GM18508 (cell line): ENCODE data around the gene CDK17.
"Not testable (repeated sequence)": the region's sequence is repeated elsewhere in the genome, so short reads cannot be mapped to it uniquely, and the experiment has no call there.

Experiments used
- ATAC-seq: cut with Tn5 transposase; IDR thresholded peaks from one replicate; pipeline ENCODE4 v1.9.1; 2021; ENCODE audit warnings: moderate number of reproducible peaks; ENCODE audit not compliant: insufficient read depth, unreplicated experiment

The CDK17 gene

DNA sequence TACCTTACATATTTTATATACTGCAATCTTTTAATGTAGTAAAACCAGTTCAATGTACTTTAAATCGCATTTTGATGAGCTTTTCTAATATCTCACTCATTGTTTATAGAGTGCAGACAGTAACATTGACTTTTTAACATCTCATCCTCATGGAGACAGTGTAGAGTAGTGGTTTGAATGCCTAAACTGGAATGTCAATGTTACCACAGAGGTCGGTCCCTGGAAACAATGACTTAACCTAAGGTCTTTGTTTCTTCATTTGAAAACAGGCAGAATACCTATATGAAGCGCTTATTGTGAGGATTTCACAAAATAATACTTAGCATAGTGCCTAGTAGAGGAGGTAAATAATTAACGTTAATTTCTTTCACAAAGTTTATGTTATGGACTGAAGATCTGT lies 5.0 kb downstream of the CDK17 start:
- ATAC-seq: no peak

DNA sequence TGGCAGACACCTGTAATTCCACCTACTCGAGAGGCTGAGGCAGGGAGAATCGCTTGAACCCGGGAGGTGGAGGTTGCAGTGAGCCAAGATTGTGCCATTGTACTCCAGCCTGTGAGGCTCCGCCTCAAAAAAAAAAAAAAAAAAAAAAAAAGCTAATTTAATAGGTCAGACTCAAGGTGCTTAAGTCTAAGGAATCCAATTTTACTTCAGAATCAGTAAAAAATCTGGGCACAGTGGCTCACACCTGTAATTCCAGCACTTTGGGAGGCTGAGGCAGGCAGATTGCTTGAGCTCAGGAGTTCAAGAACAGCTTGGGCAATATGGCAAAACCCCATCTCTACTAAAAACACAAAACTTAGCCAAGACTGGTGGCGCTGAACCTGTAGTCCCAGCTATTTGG lies 7.0 kb downstream of the CDK17 start:
- ATAC-seq: not testable (repeated sequence)

DNA sequence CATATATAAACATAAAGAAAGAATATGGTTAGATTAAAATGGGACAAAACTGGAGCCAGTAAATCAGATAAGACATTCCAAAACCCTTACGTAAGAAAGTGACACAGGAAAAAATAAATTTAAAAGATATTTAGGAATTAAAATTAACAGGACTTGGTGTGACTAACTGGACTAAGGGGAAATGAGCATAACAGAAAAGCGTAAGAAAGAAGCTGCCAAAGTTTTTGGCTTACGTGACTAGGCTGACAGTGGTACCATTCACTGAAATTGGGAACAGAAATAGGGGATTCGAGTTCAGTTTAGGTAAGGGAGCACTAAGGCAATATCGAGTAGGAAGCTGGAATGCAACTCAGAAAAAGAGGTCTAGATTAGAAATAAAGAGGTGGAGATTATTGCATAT lies 7.8 kb downstream of the CDK17 start:
- no peak for ATAC-seq

- ATAC-seq: no peak
Measured at GRCh38 chr12:96387981-96388380, 12.3 kb downstream of the CDK17 start.

DNA sequence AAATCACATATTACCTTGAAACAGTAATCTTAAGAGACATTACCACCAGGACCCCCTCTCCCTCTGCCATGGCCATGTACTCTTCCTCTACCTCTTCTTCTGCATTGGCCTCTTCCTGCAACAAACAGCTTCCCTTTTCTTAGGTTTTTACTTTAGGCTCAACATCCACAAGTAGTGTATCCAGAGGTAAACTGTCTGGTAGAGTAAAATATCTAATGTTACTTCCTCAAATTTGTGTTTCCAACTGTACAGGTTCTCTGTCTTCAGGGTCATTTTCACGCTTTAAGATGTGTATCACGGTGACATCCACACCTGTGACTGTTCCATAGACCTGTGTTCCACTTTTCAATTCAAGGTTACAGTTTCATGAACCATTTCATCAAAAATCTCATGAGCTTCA lies 13.4 kb downstream of the CDK17 start:
- ATAC-seq: no peak

DNA sequence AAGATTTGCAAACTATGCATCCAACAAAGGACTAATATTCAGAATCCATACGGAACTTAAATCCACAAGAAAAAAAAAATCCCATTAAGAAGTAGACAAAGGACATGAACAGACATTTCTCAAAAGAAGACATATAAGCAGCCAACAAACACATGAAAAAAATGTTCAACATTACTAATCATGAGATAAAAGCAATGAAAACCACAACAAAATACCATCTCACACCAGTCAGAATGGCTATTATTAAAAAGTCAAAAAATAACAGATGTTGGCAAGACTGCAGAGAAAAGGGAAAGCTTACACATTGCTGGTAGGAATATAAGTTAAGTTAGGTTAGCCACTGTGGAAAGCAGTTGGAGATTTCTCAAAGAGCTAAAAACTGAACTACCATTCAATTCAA lies 16.2 kb downstream of the CDK17 start:
- no peak for ATAC-seq

DNA sequence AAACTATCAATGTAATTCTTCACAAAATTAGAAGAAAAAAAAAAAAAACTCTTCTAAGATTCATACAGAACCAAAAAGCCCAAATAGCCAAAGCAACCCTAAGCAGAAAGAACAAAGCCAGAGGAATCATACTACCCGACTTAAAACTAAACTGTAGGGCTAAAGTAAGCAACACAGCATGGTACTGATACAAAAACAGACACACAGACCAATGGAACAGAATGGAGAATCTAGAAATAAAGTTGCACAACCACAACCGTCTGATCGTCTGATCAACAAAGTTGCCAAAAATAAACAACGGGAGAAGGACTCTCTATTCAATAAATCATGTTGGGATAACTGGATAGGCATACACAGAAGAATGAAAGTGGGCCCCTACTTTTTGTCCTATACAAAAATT lies 16.9 kb downstream of the CDK17 start:
- ATAC-seq: no peak

GRCh38 chr12:96379743-96380142 lies 20.5 kb downstream of the CDK17 start:
- ATAC-seq: not testable (repeated sequence)

- no peak for ATAC-seq
Measured at GRCh38 chr12:96378319-96378718, 21.9 kb downstream of the CDK17 start.

GRCh38 chr12:96376865-96377264 lies 23.4 kb downstream of the CDK17 start:
- no peak for ATAC-seq

- no peak for ATAC-seq
Measured at GRCh38 chr12:96375841-96376604, 24.2 kb downstream of the CDK17 start.

DNA sequence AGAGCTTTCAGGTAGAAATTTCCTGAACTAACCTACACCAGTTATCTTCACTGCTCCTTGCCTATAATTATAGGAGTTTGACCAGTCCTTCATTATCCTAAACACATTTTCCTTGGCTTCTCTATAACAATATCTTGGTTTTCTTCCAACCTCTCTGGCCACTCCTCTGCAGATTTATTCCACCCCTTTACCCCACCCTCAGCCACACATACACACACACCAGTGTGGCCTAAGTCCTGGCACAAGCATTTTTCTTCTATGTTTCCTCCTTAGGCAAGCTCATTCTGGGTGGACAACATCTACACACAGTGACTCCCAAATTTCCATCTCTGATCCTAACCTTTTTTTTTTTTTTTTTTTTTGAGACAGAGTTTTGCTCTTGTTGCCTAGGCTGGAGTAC lies 25.1 kb downstream of the CDK17 start:
- ATAC-seq: no peak

- no peak for ATAC-seq
Measured at GRCh38 chr12:96371790-96372699, 28.2 kb downstream of the CDK17 start.

GRCh38 chr12:96371138-96371789 lies 29.0 kb downstream of the CDK17 start:
- ATAC-seq: no peak

GRCh38 chr12:96368687-96369086 lies 31.6 kb downstream of the CDK17 start:
- ATAC-seq: no peak

DNA sequence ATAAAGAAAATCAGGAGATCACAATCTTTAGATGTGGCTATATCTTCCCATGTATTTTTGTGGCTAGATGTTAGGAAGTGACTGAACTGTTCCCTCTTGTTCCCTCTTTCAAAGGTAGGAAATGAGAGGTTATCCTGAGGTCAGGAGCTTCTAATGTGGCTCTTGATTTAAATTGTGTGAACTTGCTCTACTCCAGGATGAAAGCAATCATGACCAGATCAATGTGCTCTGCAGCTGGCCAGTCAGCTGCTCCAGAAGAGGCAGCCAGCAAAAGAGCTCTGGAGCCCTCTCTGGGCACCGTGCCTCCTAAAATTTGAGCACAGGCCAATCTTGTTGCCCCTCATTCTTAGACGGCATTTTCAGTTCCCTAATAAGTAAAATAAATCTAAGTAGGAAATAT lies 32.0 kb downstream of the CDK17 start:
- no peak for ATAC-seq

DNA sequence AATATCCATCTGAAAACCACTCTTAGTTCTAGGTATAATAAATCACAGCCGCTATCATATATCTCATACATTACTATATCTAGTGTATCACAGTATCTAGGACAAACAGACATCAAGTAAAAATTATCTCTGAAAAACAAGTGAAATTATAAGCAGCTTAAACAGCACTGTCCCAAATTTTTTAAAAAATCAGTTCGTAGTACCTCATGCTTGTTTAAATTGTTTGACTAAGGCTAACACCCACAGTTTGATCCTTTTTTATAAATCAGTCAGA lies 33.9 kb downstream of the CDK17 start:
- ATAC-seq: no peak

GRCh38 chr12:96365604-96366380 lies 34.4 kb downstream of the CDK17 start:
- ATAC-seq: no peak

DNA sequence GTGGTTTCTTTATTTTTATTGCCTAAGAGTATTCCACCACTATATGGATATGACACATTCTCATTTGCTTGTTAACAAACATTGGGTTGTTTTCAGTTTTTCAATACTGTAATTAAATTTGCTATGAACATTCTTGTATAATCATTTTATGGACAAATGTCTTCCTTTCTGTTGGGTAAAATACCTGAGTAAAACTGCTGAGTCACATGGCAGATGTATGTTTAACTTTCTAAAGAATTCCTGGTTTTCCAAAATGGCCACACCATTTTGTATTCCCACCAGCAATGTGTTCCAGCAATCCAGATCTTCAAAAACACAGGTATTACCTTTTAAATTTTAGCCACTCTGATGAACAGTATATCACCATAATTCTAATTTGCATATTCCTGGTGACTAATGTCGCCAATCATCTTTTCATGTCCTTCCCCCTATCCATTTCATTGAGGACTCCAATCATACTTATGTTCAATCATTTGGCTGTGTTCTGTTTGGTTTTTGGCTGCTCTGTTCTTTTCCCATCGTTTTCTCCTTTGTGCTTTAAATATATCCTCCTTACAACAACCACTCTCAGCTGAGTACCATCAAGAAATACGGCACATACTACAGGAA lies 36.0 kb downstream of the CDK17 start:
- ATAC-seq: no peak

GRCh38 chr12:96361074-96361473 lies 39.2 kb downstream of the CDK17 start:
- no peak for ATAC-seq
